ENCODE results near the gene P2RX7. TPM values are rescaled to one million over a fixed set of nuclear protein-coding genes. Genes with fewer than 3 reads are reported as not detected.

The P2RX7 gene
- total and polyA plus RNA-seq, 7 donors: 0.07 to 1.3 (median 0.17) TPM

- H3K9me3 ChIP-seq: no peaks in the 10 kb centered on the region
- no peaks in the 10 kb centered on the region for H3K36me3 ChIP-seq (ENCODE audit: insufficient read depth in 1 of 2, low read depth in 1 of 2)
- no peaks in the 10 kb centered on the region for H3K4me1 ChIP-seq
- ATAC-seq (no peak), DNase-seq (no peak)
- 89 to 90% (median 89%) methylated on average over 5 of the region's 5 CpGs for WGBS, 3 donors
- H3K4me3 ChIP-seq: no peak overlapping the region
- H3K27me3 ChIP-seq (ENCODE audit: insufficient read depth in 3 of 3, low read length in 2 of 3): no peaks in the 10 kb centered on the region
- no peak overlapping the region for H3K27ac ChIP-seq
- intact Hi-C loops (cut with DNase I): no loop called here
- TF ChIP-seq, protein P1, sequence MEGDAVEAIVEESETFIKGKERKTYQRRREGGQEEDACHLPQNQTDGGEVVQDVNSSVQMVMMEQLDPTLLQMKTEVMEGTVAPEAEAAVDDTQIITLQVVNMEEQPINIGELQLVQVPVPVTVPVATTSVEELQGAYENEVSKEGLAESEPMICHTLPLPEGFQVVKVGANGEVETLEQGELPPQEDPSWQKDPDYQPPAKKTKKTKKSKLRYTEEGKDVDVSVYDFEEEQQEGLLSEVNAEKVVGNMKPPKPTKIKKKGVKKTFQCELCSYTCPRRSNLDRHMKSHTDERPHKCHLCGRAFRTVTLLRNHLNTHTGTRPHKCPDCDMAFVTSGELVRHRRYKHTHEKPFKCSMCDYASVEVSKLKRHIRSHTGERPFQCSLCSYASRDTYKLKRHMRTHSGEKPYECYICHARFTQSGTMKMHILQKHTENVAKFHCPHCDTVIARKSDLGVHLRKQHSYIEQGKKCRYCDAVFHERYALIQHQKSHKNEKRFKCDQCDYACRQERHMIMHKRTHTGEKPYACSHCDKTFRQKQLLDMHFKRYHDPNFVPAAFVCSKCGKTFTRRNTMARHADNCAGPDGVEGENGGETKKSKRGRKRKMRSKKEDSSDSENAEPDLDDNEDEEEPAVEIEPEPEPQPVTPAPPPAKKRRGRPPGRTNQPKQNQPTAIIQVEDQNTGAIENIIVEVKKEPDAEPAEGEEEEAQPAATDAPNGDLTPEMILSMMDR (IDR thresholded peaks at IDR 0.05): no peak
Observed at GRCh38 chr12:121217761-121218160, 85.1 kb downstream of the P2RX7 start.

- no peaks in the 10 kb centered on the region for H3K36me3 ChIP-seq (ENCODE audit: insufficient read depth in 1 of 2, low read depth in 1 of 2)
- H3K4me1 ChIP-seq: no peaks in the 10 kb centered on the region
- H3K4me3 ChIP-seq: no peak overlapping the region
- TF ChIP-seq, protein P1 (IDR thresholded peaks at IDR 0.05): no peak
- no peaks in the 10 kb centered on the region for H3K27me3 ChIP-seq (ENCODE audit: insufficient read depth in 3 of 3, low read length in 2 of 3)
- no peak overlapping the region for H3K27ac ChIP-seq
- no peak for DNase-seq
- ATAC-seq: no peak
- intact Hi-C loops (cut with DNase I): no loop called here
- WGBS, 3 donors: 89 to 92% (median 90%) methylated on average over 18 of the region's 18 CpGs
- H3K9me3 ChIP-seq: no peaks in the 10 kb centered on the region
Observed at GRCh38 chr12:121218588-121219352, 86.1 kb downstream of the P2RX7 start.

GRCh38 chr12:121219353-121219986 lies 86.8 kb downstream of the P2RX7 start:
- H3K27me3 ChIP-seq (ENCODE audit: insufficient read depth in 3 of 3, low read length in 2 of 3): no peaks in the 10 kb centered on the region
- DNase-seq: no peak
- no peak overlapping the region for H3K27ac ChIP-seq
- H3K9me3 ChIP-seq: no peaks in the 10 kb centered on the region
- H3K4me1 ChIP-seq: no peaks in the 10 kb centered on the region
- 98 to 99% (median 98%) methylated on average over 3 of the region's 3 CpGs for WGBS, 3 donors
- intact Hi-C loops (cut with DNase I): no loop called here
- TF ChIP-seq, protein P1 (IDR thresholded peaks at IDR 0.05): no peak
- no peak overlapping the region for H3K4me3 ChIP-seq
- no peak for ATAC-seq
- no peaks in the 10 kb centered on the region for H3K36me3 ChIP-seq (ENCODE audit: insufficient read depth in 1 of 2, low read depth in 1 of 2)

DNA sequence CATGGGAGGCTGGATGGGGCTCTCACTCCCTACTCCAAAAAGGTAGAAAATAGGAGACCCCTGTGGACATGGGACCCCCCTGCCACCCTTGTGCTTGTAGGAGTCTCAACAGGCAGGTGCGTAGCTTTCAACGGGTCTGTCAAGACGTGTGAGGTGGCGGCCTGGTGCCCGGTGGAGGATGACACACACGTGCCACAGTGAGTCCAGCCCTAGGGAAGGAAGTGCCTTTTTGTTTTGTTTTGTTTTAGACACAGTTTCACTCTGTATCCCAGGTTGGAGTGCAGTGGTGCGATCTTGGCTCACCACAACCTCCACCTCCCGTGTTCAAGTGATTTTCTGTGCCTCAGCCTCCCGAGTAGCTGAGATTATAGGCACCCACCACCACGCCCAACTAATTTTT lies 90.2 kb downstream of the P2RX7 start:
- Histone ChIP-seq H3K27me3 (ENCODE audit: insufficient read depth in 3 of 3, low read length in 2 of 3) (no peaks in the 10 kb centered on the region), H3K4me3 (no peak overlapping the region), H3K9me3 (no peaks in the 10 kb centered on the region), H3K27ac (no peak overlapping the region), H3K36me3 (ENCODE audit: insufficient read depth in 1 of 2, low read depth in 1 of 2) (no peaks in the 10 kb centered on the region), H3K4me1 (no peaks in the 10 kb centered on the region)
- ATAC-seq: no peak
- 89 to 97% (median 93%) methylated on average over 10 of the region's 10 CpGs for WGBS, 3 donors
- TF ChIP-seq, protein P1 (IDR thresholded peaks at IDR 0.05): no peak
- DNase-seq: no peak
- intact Hi-C loops (cut with DNase I): no loop called here
